Endothelial cell (in vitro differentiated cells): ENCODE results near the gene PTPRK. TPM values are rescaled to one million over a fixed set of nuclear protein-coding genes. Genes with fewer than 3 reads are reported as not detected.

ENCODE experiments used
- DNase-seq: peaks from one replicate; pipeline ENCODE4 v3.0.0; 2021; ENCODE audit warnings: low spot score
- H3K27ac Mint-ChIP-seq: one replicate; pipeline ENCODE4 v1.8.0; 2021; ENCODE audit warnings: mixed read lengths, inconsistent platforms; ENCODE audit not compliant: unreplicated experiment
- H3K27me3 Mint-ChIP-seq: one replicate; pipeline ENCODE4 v1.8.0; 2021; ENCODE audit warnings: mild to moderate bottlenecking, moderate library complexity, mixed read lengths, inconsistent platforms; ENCODE audit not compliant: unreplicated experiment
- H3K36me3 Mint-ChIP-seq: one replicate; pipeline ENCODE4 v1.8.0; 2021; ENCODE audit warnings: mild to moderate bottlenecking, low read depth, mixed read lengths, inconsistent platforms; ENCODE audit not compliant: unreplicated experiment
- H3K4me1 Mint-ChIP-seq: one replicate; pipeline ENCODE4 v1.8.0; 2021; ENCODE audit warnings: mild to moderate bottlenecking, mixed read lengths, inconsistent platforms; ENCODE audit not compliant: unreplicated experiment
- H3K4me3 Mint-ChIP-seq: one replicate; pipeline ENCODE4 v1.8.0; 2021; ENCODE audit warnings: mild to moderate bottlenecking, mixed read lengths, inconsistent platforms; ENCODE audit not compliant: unreplicated experiment
- H3K9me3 Mint-ChIP-seq: one replicate; pipeline ENCODE4 v1.8.0; 2021; ENCODE audit warnings: mixed read lengths, inconsistent platforms; ENCODE audit not compliant: unreplicated experiment
- total RNA-seq: library from RNA; stranded (reverse); fragmentation: NEBNext Ultra II Directional; extraction: Animal tissue kit (Norgen Biotek cat#: 25700); gene quantifications from one replicate; pipeline ENCODE4 v1.2.1, GENCODE V29; 2021; ENCODE audit not compliant: unreplicated experiment
- TF ChIP-seq, protein P1 (sequence below): fragments of 200-600 bp; sonication (generic); IDR thresholded peaks from one replicate; pipeline ENCODE4 v1.5.0; 2021; ENCODE audit warnings: antibody characterized with exemption; ENCODE audit not compliant: unreplicated experiment

The PTPRK gene
- total RNA-seq, 1 donor from 2014 or later = 47.3 TPM

DNA sequence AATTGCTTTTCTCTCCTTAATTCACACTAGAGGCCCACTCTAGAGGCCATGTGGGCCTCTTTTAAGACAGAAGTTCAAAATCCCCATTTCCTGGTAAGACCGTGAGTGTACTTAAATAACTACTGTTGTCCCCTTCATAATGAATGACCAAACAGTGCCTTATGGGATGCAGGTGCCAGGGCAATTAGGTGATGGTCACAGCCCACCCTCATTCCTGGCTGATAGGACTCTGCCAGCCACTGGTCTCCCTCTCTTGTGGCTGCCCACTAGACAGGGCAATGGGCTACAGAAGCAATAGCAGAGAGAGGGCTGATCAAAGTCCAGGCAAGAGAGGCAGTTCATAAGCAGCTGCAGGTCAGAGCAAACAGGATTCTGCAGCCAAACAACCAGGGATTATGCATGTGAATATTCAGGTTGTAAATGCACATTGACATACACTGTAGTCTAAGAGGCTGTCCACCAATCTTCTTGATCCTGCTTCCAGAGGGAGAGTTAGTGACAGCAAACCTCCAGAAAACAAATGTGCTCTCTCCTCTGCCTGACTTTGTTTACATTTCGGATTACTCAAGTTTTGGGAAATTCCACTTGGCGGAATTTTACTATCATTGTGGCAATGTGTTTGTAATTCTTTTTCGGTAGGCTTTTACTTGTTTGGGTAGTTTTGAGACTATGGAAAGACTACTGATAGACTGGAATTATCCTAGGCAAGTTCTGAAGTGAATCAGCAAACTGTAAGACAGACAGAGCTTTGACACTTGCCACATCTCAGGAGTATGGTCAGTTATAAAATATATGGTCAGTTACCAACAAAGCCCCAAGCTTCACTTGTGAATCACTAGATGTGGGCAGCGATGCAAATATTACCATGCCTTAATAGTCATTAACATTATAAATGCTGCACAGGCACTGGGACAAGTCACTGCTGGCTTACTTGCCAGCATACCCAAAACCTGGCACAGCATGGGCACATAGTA lies 12.8 kb downstream of the PTPRK start:
- Mint-ChIP-seq H3K4me3 (no peak overlapping the region), H3K9me3 (no peaks in the 10 kb centered on the region), H3K4me1 (peaks cover 5% of the 10 kb centered on the region), H3K36me3 (no peaks in the 10 kb centered on the region), H3K27me3 (no peaks in the 10 kb centered on the region), H3K27ac (no peak overlapping the region)
- no peak for DNase-seq
- TF ChIP-seq, protein P1, sequence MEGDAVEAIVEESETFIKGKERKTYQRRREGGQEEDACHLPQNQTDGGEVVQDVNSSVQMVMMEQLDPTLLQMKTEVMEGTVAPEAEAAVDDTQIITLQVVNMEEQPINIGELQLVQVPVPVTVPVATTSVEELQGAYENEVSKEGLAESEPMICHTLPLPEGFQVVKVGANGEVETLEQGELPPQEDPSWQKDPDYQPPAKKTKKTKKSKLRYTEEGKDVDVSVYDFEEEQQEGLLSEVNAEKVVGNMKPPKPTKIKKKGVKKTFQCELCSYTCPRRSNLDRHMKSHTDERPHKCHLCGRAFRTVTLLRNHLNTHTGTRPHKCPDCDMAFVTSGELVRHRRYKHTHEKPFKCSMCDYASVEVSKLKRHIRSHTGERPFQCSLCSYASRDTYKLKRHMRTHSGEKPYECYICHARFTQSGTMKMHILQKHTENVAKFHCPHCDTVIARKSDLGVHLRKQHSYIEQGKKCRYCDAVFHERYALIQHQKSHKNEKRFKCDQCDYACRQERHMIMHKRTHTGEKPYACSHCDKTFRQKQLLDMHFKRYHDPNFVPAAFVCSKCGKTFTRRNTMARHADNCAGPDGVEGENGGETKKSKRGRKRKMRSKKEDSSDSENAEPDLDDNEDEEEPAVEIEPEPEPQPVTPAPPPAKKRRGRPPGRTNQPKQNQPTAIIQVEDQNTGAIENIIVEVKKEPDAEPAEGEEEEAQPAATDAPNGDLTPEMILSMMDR = no peak

DNA sequence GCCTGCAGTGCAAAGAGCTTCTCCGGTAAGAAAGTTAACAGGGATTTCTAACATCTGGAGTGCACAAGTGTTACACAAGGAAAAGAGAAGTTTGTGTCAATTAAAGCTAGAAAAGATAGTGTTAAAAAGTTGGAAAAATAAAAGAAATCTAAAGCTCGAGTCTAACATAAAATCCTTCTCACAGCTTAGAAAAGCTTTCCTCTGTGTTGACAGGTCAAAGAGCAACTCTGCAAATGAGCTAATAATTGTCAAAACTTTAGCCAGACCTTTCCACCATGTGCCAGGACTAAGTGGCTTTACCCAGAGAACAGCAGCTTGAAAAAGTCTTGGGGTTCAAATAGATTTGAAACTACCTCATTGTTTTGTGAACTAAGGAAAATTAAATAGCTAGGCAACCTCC lies 14.8 kb downstream of the PTPRK start:
- H3K4me1 Mint-ChIP-seq = no peaks in the 10 kb centered on the region
- no peaks in the 10 kb centered on the region for H3K27me3 Mint-ChIP-seq
- DNase-seq = no peak
- H3K36me3 Mint-ChIP-seq = no peaks in the 10 kb centered on the region
- no peak overlapping the region for H3K4me3 Mint-ChIP-seq
- no peaks in the 10 kb centered on the region for H3K9me3 Mint-ChIP-seq
- TF ChIP-seq, protein P1 = no peak
- H3K27ac Mint-ChIP-seq = no peak overlapping the region

DNA sequence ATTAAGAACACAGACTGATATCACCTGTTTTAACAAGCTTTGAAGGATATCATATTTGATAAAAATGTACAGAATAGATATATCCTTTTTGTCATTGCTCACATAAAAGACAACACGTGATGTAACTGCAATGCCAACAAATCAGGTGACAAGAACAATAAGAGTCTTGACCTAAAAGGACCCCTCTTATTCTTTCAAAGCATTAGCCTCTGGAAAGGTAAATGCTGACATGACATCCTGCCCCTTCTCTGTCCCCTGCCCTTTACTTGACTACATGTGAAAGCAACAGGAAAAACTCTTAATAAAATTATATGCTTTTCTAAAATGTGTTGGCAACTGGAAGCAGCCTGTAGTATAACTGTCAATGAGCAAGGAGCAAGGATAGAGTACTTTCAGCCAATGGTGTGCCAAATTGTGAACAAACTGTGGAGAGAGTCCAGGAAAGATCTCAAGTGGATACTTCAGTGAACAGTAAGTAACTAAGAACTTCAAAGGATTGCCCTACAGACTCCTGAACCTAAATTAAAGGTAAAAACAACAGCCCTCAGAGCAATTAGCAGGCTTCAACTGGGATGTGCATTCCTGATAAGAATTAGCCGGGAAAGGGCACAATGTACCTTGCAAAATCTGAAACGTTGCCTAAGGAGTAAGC lies 16.3 kb downstream of the PTPRK start:
- TF ChIP-seq, protein P1 = no peak
- no peak overlapping the region for H3K4me3 Mint-ChIP-seq
- no peaks in the 10 kb centered on the region for H3K27me3 Mint-ChIP-seq
- H3K27ac Mint-ChIP-seq = no peak overlapping the region
- no peaks in the 10 kb centered on the region for H3K36me3 Mint-ChIP-seq
- no peaks in the 10 kb centered on the region for H3K9me3 Mint-ChIP-seq
- peaks cover under 1% of the 10 kb centered on the region for H3K4me1 Mint-ChIP-seq
- DNase-seq = no peak

DNA sequence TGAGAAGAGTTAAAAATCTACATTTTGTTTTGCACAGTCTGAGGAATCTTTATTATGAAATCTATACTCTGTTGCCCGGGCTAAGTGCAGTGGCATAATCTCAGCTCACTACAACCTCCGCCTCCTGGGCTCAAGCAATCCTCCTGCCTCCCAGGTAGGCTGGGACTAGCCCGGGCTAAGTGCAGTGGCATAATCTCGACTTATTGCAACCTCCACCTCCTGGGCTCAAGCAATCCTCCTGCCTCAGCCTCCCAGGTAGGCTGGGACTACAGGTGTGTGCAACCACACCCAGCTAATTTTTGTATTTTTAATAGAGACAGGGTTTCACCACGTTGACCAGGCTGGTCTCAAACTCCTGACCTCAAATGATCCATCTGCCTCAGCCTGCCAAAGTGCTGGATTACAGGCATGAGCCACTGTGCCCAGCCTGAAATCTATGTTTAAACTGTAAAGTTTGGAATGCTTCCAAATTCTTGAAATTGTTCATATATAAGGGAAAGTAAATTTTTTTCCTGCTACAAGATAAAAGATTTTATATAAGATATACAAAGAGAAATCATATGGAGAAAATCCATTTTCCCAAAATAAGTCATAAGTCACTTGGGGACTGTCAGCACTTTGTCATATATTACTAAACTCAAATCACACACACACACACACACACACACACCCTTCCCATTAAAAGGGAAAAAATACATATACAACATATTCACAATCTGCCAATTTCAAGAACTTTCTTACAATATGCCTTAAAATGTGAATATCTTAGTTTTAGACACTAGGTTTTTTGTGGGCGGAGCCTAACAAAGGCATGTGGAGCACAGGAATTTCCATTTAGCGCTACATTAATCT lies 19.4 kb downstream of the PTPRK start:
- Mint-ChIP-seq H3K9me3 (no peaks in the 10 kb centered on the region), H3K27ac (no peak overlapping the region), H3K4me3 (no peak overlapping the region), H3K27me3 (no peaks in the 10 kb centered on the region), H3K36me3 (no peaks in the 10 kb centered on the region), H3K4me1 (peaks cover 17% of the 10 kb centered on the region)
- DNase-seq = no peak
- TF ChIP-seq, protein P1 = no peak
